GM12892 (cell line): ENCODE data around the gene ADGRG6.

Experiments used
- POLR2A ChIP-seq: IDR thresholded peaks from 2 replicates; pipeline ENCODE4 v1.6.1; 2011; ENCODE audit warnings: low read depth, low read length, control low read depth
- POLR2AphosphoS5 ChIP-seq: IDR thresholded peaks from 2 replicates; pipeline ENCODE4 v1.6.1; 2011; ENCODE audit warnings: low read depth, low read length, control low read depth
- TAF1 ChIP-seq: IDR thresholded peaks from 2 replicates; pipeline ENCODE4 v1.6.1; 2011; ENCODE audit warnings: low read depth, mild to moderate bottlenecking, control low read depth, low read length, borderline replicate concordance

GRCh38 chr6:142387997-142388815 is 86.4 kb downstream of the ADGRG6 start:
- no peak for TF ChIP-seq POLR2A
- TF ChIP-seq TAF1, result no peak
- no peak for TF ChIP-seq POLR2AphosphoS5
